HG03521 (cell line): Measurements from ENCODE around the gene ASTN1.

Experiments used
- ATAC-seq: cut with Tn5 transposase; IDR thresholded peaks from one replicate; pipeline ENCODE4 v1.9.1; 2021; ENCODE audit warnings: mild to moderate bottlenecking, moderate library complexity; ENCODE audit not compliant: unreplicated experiment

Gene ASTN1

DNA sequence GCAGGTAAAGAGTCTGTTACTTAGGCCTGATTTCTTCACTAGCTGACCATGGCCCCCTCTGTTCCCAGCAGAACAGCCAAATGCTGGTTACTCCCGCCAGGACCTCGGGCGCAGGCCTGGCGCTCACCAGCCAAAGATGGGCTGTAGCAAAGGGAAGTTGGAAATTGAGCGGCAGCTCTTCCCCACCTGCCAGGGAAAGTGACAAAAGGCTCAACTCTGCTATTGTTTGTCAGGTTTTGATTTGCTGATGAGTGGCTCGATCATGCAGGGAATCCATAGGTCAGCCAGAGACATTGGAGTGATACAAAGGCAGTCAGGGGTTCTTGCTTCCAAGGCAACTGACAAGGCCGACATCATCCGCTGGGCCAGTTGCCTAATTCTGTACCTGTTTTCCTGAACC, 120.1 kb downstream of the ASTN1 start:
- ATAC-seq = no peak

DNA sequence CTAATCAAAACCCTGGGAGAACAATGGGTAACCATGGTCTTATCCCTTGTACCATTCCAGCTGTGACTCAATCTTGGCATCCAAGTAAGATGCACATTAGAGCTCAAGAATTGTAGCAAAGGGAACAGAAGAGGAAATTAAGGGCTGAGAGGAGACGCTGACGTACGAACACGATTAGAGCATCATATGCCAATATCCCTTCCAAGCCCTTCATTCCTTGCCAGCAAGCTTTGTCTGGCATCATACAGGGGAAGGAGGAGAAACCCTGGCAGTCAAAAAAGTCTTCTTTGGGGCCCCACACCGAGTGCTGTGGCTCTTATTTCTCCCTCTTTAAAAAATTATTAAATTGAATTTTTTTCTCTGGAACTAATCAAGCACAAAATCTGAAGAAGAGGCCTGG, 120.9 kb downstream of the ASTN1 start:
- ATAC-seq = no peak

GRCh38 chr1:177035586-177035985, 128.9 kb downstream of the ASTN1 start:
- no peak for ATAC-seq

DNA sequence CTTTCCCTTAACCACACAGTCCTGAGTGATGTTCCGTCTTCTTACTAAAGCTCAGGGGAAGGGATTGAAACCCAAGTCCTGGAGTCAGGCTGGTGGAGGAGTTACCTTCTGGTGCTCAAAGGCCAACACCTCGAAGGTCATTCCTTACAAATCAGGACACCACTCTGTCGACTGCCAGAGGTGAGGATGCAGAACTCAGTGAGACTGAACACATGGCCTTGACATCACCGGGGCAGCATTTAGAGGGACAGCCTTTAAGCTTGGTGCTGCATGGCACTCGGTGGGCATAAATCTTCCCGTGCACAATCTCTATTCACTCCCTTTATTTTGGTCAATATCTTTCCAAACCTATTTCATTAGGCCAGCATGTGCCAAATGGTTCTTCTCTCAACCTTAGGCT, 130.9 kb downstream of the ASTN1 start:
- no peak for ATAC-seq

DNA sequence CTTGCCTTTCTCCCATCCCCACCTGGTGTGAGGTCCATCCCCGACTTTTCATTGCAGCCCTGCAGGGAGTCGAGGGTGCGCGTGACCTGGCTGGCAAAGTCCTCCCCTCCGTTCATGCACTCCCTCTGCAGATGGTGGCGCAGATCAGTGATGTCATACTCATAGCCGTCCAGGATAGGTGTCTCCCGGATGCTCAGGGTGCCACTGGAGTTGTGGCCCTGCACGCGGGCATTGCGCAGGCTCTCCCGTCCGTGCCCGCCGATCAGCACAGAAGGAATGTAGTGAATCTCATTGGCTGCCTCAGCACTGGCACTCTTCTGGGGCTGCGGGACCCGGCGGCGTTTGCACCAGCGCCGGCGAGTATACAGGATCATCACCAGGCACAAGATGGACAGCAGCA, 132.1 kb downstream of the ASTN1 start:
- no peak for ATAC-seq

- no peak for ATAC-seq
These were observed 139.9 kb downstream of the ASTN1 start for GRCh38 chr1:177024623-177025022.

DNA sequence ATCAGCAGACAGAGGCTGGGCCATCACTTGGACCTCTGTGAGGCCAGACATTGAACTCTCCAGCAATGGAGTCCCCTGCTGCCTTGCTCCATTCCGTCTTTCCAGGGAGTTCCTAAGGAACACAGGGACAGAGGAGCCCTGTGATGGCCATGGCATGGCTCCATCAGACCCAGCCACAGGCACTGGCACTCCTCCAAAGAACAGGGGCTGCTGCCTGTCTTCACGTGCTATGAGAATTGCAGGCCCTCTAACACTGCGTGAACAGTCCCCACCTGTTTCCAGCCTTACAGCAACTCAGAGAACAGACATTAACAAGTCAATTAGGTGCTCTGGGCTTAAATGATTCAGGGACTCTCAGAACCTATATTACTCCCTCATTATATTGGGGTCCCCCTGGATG, 140.8 kb downstream of the ASTN1 start:
- ATAC-seq = no peak

DNA sequence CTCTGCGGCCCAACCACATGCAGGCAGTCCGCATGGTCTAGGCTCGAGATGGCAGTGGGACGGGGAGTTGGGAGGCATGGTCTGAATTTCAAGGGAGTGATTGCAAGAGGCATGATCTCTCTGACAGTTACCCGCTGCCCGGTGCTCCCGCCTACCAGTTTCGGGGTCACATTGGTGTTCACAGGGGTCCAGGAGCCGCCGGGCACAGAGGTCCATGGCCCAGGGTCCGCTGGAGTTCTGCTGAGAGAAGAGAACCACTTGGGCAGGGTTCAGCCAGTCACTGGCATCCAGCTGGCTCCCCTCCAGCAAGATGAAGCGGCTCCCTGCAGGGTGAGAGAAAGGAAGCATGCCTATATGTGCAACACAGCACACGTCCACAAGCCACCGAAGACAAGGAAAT, 141.3 kb downstream of the ASTN1 start:
- no peak for ATAC-seq

DNA sequence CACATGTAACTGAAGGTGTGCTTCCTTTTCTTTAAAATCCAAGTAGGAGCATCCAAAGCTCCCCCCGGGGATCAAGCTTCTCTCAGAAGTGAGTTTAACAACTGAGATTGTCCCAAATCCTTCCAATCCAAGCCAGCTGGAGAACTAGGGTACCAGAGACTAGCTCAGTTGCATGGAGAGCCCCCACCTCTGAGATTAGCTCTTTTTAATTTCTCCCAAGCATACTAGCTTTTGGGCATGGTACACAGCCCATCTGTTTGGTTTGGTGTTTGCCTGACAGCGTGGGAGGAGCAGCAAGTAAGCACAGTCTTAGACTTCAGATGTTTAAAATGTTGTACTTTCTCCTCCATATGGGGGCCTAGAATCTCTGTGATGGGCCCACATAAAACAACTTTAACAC, 142.8 kb downstream of the ASTN1 start:
- ATAC-seq = no peak

- ATAC-seq = no peak
These were observed 143.5 kb downstream of the ASTN1 start for GRCh38 chr1:177020851-177021589.

- no peak for ATAC-seq
These were observed 147.1 kb downstream of the ASTN1 start for GRCh38 chr1:177017287-177017852.

GRCh38 chr1:177014325-177014724, 150.2 kb downstream of the ASTN1 start:
- ATAC-seq = no peak

DNA sequence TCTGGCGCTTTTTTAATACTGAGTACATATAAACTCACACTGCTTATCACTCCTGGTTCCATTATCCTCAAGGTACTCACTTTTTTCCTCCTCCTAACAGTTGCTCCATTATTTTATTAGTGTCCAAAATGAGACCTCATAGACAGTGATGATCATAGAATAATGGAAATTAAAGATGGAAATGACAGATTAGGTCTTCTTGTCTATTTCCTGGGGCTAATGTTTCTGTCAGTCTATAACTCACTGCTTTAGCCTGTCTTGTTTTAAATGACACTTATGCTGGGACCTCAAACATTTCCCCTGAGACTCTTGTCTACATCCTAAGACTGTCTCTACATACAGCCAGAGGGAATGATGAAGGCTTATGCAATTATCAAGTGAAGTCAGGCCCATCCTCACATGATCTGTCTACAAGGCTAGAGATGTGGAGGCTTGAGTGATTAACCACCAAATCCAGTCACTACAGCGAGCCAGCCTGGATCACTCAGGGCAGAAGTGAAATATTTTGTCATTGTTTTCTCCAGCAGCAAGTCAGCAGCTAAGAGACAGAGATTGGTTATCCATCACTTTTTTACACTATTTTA, 152.1 kb downstream of the ASTN1 start:
- ATAC-seq = no peak

DNA sequence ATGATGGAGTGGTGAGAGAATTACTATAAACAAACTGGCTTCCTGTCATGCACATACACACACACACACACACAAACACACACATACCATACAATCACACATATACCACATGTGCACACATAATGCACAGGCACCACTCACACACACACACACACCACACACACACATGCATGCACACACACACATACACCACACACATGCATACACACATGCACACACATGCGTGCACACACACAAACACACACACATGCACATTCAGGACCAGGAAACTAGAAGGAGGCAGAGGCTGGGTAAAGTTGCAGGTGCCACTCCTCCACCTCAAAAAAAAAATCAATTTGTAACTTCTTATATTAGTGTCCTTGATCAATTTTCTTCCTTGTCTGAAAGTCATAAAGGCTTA, 153.0 kb downstream of the ASTN1 start:
- ATAC-seq = no peak

DNA sequence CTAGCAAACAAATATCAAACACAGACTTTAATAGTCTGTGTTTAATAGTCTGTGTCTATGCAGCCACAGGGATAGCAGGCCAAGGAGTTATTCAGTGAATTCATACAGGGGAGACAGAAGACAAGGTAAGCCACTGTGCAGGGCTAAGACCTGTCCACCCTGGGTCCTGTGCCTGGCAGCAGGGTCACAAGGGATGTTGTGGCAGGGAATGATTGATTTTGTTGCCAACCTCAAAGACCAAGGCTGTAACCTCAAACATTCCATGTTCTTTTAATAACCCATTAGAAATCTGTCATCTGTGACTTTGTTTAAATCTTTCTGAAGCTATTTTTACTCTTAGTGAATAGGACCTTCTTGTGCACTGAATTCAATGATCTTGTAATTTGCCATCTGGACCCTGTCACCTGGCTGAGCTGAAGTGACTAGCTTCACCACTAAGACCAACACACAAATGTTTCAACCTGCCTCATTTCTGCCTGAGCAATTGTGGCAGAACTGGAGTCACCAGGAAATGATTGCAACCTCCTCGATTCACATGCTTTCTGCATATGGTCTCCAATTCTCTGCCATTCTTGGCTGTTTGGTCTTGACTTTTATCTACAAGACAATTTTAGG, 154.2 kb downstream of the ASTN1 start:
- no peak for ATAC-seq

- no peak for ATAC-seq
These were observed 155.9 kb downstream of the ASTN1 start for GRCh38 chr1:177008653-177009052.

DNA sequence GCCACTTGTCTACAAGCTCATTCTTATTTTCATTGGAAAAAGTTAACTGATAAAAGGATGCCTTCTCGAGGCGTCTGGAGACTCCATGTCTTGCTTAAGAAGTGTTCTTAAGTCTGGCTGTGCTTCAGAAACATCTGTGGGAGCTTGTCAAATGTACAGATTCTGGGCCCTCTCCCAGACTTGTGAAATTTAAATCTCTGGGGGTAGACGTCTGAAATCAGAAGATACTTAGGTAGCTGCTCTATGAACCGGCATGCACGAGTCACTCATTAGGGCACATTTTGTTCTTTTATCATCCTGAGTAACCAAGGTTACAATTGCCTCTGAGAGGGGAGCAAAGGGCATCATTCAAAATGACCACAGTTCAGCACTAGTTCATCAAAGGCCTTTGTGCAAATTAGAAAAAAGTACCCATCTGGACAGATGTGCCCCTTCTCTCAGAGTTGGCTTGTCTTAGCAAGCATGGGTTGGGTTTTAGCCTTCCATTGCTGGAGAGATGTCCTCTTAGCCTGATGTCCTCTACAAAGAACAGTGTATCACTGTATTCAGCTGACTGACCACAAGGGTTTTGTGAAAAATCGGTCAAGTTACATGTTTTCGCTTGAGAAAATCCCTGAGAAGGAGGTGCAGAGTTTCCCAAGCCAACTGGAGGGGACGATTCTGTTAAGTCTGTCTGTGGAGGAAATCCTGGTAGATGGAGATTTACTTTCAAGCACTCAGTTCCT, 156.9 kb downstream of the ASTN1 start:
- no peak for ATAC-seq

DNA sequence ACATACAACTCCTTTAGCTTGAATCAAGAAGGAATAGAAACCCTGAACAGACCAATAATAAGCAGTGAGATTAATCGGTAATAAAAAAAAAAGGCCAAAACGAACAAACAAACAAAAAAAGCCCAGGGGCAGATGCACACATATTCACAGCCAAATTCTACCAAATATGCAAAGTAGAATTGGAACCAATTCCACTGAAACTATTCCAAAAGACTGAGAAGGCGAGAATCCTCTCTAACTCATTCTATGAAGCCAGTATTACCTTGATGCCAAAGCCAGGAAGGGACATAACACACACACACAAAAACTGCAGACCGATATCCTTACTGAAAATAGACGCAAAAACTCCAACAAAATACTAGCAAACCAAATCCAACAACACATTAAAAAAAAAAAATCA, 161.6 kb downstream of the ASTN1 start:
- no peak for ATAC-seq

DNA sequence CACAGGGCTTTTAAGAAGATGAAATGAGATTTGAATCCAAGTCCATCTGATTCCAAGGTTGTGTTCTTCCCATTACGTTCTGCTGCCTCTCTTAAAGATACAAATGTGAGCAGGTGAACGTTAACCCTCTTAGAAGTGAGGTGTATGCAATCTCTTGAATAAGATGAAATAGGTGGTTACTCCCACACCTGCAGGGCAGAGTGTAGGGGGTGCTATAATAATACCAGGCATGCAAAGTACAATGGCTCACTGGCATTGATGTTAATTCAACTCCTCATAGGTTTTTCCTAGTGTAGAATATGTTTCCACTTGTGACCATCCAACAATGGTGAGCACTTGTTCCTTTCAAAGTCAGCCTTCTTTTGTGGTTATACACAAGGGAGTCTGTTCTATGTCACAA, 163.0 kb downstream of the ASTN1 start:
- no peak for ATAC-seq

- ATAC-seq = no peak
These were observed 166.2 kb downstream of the ASTN1 start for GRCh38 chr1:176998183-176998795.

GRCh38 chr1:176996456-176997090, 167.9 kb downstream of the ASTN1 start:
- no peak for ATAC-seq
